HUES64 (cell line): ENCODE measurements around the gene ATXN1.

ENCODE experiments used
- H3K27ac ChIP-seq: 2 replicates; pipeline ENCODE4 v1.7.0; 2013; ENCODE audit warnings: low read depth, low read length, inconsistent platforms
- H3K27me3 ChIP-seq: 2 replicates; pipeline ENCODE4 v1.6.1; 2013; ENCODE audit warnings: mild to moderate bottlenecking, low read length; ENCODE audit not compliant: insufficient read depth
- H3K36me3 ChIP-seq: 2 replicates; pipeline ENCODE4 v1.6.1; 2013; ENCODE audit warnings: mild to moderate bottlenecking, low read length; ENCODE audit not compliant: insufficient read depth
- H3K4me1 ChIP-seq: 2 replicates; pipeline ENCODE4 v1.6.1; 2013; ENCODE audit warnings: mild to moderate bottlenecking, low read length, moderate library complexity; ENCODE audit not compliant: insufficient read depth
- H3K4me3 ChIP-seq: 2 replicates; pipeline ENCODE4 v1.5.1; 2013; ENCODE audit warnings: mild to moderate bottlenecking, low read length, moderate library complexity
- H3K9ac ChIP-seq: 2 replicates; pipeline ENCODE4 v1.6.1; 2013; ENCODE audit warnings: mild to moderate bottlenecking, low read depth, low read length
- H3K9me3 ChIP-seq: 2 replicates; pipeline ENCODE4 v1.6.1; 2013; ENCODE audit warnings: low read depth, low read length; ENCODE audit not compliant: insufficient read depth
- WGBS: fragments of 150-250, 120-280 bp; methylation state at CpG from one replicate; pipeline ENCODE4 v1.1.7; 2013; ENCODE audit warnings: missing lambda C conversion rate; 5-methylcytosine and 5-hydroxymethylcytosine counted together

Gene ATXN1

GRCh38 chr6:16450285-16450684 is 311.0 kb downstream of the ATXN1 start:
- Histone ChIP-seq H3K9ac (no peak overlapping the region), H3K4me1 (no peaks in the 10 kb centered on the region), H3K36me3 (no peaks in the 10 kb centered on the region), H3K9me3 (0 out of 2 replicates have a peak, but pooled peaks cover 1% of the 10 kb centered on the region), H3K27ac (no peak overlapping the region), H3K4me3 (no peak overlapping the region), H3K27me3 (no peaks in the 10 kb centered on the region)
- WGBS: 89% methylated on average over 3 of the region's 3 CpGs

DNA sequence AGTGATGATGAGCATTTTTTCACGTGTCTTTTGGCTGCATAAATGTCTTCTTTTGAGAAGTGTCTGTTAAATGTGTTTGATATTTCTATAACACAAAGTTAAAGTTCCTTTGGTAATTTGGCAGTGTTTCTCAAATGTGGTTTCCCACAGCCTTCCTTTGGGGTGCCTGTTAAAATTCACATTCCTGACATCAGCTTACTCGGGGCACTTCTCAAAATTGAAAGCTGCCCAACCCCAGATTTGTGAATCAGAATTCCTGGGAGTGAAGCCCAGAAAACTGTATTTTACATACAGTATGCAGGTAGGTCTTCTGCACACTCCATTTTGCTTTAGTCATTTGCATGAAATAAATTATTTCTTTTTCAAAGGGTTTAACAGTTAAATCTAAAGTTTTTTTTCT is 315.0 kb downstream of the ATXN1 start:
- Histone ChIP-seq H3K27me3 (no peaks in the 10 kb centered on the region), H3K9me3 (no peaks in the 10 kb centered on the region), H3K4me1 (no peaks in the 10 kb centered on the region), H3K9ac (no peak overlapping the region), H3K27ac (no peak overlapping the region), H3K36me3 (no peaks in the 10 kb centered on the region), H3K4me3 (no peak overlapping the region)
- 92% methylated on average over 2 of the region's 2 CpGs for WGBS

DNA sequence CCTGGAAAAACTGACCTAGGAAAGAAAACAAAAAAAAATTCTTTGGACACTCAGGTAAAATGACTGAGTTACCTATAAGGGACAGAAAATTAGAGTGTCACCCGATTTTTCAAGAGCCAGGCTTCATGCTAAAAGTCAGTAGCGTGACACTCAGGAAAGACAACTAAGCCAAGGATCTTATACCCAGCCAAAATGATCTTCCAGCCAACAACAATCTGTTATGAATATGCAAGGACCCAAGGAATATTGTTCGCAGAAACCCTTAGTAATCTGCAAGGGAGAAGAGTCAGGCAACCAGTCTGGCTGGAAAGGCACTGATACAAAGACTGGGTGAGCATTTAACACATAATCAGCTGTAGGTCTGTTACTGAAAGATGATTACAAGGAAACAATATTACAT is 319.2 kb downstream of the ATXN1 start:
- H3K27me3 ChIP-seq: no peaks in the 10 kb centered on the region
- H3K4me1 ChIP-seq: peaks cover 4% of the 10 kb centered on the region; the same call in 1 of the 2 replicates
- no peaks in the 10 kb centered on the region for H3K9me3 ChIP-seq
- no peak overlapping the region for H3K9ac ChIP-seq
- H3K27ac ChIP-seq: no peak overlapping the region
- no peaks in the 10 kb centered on the region for H3K36me3 ChIP-seq
- WGBS: 88% methylated on average over 3 of the region's 3 CpGs
- no peak overlapping the region for H3K4me3 ChIP-seq

DNA sequence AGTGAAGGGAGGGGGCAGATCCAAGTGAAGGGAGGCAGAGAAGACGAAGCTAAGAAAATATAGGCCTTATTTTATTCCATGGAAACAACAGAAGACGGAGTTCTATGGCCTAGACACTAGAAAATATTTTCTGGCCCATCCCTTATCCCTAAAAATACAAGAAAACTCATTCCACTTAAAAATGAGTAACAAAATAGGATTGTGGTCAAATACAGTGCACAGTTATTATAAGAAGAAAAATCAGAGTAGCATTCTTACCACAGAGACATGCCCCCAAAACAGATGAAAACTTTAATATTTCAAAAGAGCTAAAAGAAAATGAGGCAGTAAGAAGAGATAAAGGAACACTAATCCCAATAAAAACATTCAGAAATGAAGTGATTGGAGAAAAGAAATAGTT is 320.0 kb downstream of the ATXN1 start:
- Histone ChIP-seq H3K27me3 (no peaks in the 10 kb centered on the region), H3K36me3 (no peaks in the 10 kb centered on the region), H3K27ac (no peak overlapping the region), H3K9ac (no peak overlapping the region), H3K4me1 (peaks cover 4% of the 10 kb centered on the region; the same call in 1 of the 2 replicates), H3K4me3 (no peak overlapping the region), H3K9me3 (no peaks in the 10 kb centered on the region)
- 91% methylated on average over 2 of the region's 2 CpGs for WGBS

DNA sequence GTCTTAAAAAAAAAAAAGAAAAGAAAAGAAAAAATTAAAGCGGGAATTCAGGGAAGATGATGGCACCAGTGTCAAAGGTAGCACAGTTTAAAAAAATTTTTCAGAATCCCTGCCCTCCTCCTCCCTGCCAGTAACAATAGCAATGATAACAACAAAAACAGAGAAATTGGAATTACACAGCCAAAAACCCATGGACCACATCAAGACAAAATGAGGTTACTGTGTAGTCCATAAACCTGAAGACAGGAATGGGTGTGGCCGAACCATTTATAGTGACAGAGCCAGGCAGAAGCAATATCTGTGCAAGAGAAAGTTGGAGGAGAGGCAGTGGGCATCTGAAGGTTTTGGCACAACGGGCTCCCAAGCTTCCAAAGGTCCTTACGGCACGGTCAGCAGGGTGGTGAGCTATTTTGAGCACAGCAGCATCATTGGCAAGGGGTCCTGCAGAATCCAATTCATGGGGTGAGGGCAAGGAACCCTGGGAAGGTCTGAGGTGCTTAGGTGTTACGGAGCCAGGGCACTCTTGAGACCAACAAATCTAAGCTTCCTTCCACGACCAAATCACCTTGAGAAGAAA is 320.5 kb downstream of the ATXN1 start:
- Histone ChIP-seq H3K36me3 (no peaks in the 10 kb centered on the region), H3K27me3 (no peaks in the 10 kb centered on the region), H3K4me3 (no peak overlapping the region), H3K4me1 (peaks cover 4% of the 10 kb centered on the region; the same call in 1 of the 2 replicates), H3K9ac (no peak overlapping the region), H3K27ac (no peak overlapping the region), H3K9me3 (no peaks in the 10 kb centered on the region)
- 95% methylated on average over 6 of the region's 7 CpGs for WGBS

GRCh38 chr6:16438718-16439591 is 322.3 kb downstream of the ATXN1 start:
- no peak overlapping the region for H3K4me3 ChIP-seq
- H3K9ac ChIP-seq: no peak overlapping the region
- no peaks in the 10 kb centered on the region for H3K36me3 ChIP-seq
- peaks cover 4% of the 10 kb centered on the region; the same call in 1 of the 2 replicates for H3K4me1 ChIP-seq
- 71% methylated on average over 7 of the region's 14 CpGs for WGBS
- H3K27me3 ChIP-seq: no peaks in the 10 kb centered on the region
- no peaks in the 10 kb centered on the region for H3K9me3 ChIP-seq
- H3K27ac ChIP-seq: no peak overlapping the region

- no peak overlapping the region for H3K27ac ChIP-seq
- H3K36me3 ChIP-seq: no peaks in the 10 kb centered on the region
- no peaks in the 10 kb centered on the region for H3K27me3 ChIP-seq
- WGBS: 91% methylated on average over 3 of the region's 3 CpGs
- peaks cover 4% of the 10 kb centered on the region; the same call in 1 of the 2 replicates for H3K4me1 ChIP-seq
- H3K4me3 ChIP-seq: no peak overlapping the region
- no peak overlapping the region for H3K9ac ChIP-seq
- H3K9me3 ChIP-seq: no peaks in the 10 kb centered on the region
These were observed 323.3 kb downstream of the ATXN1 start for GRCh38 chr6:16437984-16438383.

DNA sequence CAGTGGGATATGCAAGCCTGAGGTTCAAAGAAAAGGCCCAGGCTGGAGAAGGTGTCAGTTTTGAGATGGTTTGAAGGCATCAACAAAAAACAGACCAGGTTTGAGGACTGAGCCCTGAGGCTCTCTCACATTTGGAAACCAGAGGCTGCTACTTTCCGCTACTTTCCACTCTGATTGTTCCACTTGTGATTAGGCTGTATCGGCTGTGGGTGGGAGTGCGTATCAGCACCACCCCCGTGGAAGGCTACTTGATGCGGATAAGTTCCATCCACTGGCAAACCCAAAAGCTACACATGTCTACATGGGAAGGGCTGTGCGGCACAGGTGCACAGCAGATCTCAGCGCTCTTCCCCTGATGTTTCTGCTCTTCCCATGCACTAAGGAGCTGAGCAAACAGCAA is 324.2 kb downstream of the ATXN1 start:
- Histone ChIP-seq H3K9me3 (no peaks in the 10 kb centered on the region), H3K27me3 (no peaks in the 10 kb centered on the region), H3K9ac (no peak overlapping the region), H3K27ac (no peak overlapping the region), H3K4me1 (peaks cover 8% of the 10 kb centered on the region; the same call in 1 of the 2 replicates), H3K4me3 (no peak overlapping the region), H3K36me3 (no peaks in the 10 kb centered on the region)
- WGBS: 96% methylated on average over 7 of the region's 7 CpGs

GRCh38 chr6:16436550-16436949 is 324.7 kb downstream of the ATXN1 start:
- H3K36me3 ChIP-seq: no peaks in the 10 kb centered on the region
- no peak overlapping the region for H3K27ac ChIP-seq
- no peaks in the 10 kb centered on the region for H3K9me3 ChIP-seq
- no peak overlapping the region for H3K9ac ChIP-seq
- no peak overlapping the region for H3K4me3 ChIP-seq
- WGBS: 92% methylated on average over 2 of the region's 2 CpGs
- H3K27me3 ChIP-seq: no peaks in the 10 kb centered on the region
- H3K4me1 ChIP-seq: peaks cover 11% of the 10 kb centered on the region; the same call in 1 of the 2 replicates

DNA sequence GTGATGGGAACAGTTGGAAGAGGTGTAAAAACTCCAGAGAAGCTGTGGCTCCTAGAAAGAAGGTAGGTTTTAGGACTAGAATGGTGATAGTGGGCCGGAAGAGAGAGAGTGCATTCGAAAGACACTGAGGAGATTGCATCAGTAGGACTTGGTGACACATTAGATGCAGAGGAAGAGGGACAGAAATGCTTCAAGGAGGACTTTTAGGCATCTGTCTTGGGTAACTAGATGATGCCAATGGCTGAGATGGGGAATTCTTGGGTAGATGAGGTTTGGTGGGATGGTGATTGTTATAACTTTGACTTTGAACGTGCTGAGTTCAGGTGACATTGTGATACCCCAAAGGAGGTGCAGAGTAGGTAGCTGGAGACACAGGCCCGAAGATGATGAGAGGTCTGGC is 326.4 kb downstream of the ATXN1 start:
- no peaks in the 10 kb centered on the region for H3K27me3 ChIP-seq
- H3K27ac ChIP-seq: no peak overlapping the region
- 92% methylated on average over 4 of the region's 4 CpGs for WGBS
- no peak overlapping the region for H3K4me3 ChIP-seq
- no peak overlapping the region for H3K9ac ChIP-seq
- no peaks in the 10 kb centered on the region for H3K9me3 ChIP-seq
- no peaks in the 10 kb centered on the region for H3K36me3 ChIP-seq
- peaks cover 11% of the 10 kb centered on the region; the same call in 1 of the 2 replicates for H3K4me1 ChIP-seq

- Histone ChIP-seq H3K27ac (no peak overlapping the region), H3K4me3 (no peak overlapping the region), H3K36me3 (no peaks in the 10 kb centered on the region), H3K27me3 (no peaks in the 10 kb centered on the region), H3K9ac (no peak overlapping the region), H3K9me3 (no peaks in the 10 kb centered on the region), H3K4me1 (0 out of 2 replicates have a peak, but pooled peaks cover 7% of the 10 kb centered on the region)
- 86% methylated on average over 11 of the region's 11 CpGs for WGBS
These were observed 327.8 kb downstream of the ATXN1 start for GRCh38 chr6:16433338-16433890.
